Placental pericyte (primary cell): ENCODE results near the gene ECT2L. TPM values are rescaled to one million over a fixed set of nuclear protein-coding genes. Genes with fewer than 3 reads are reported as not detected.

Source experiments
- total RNA-seq: library from RNA; depleted of rRNA; stranded (reverse); fragments of >200 nt; gene quantifications from 2 replicates; pipeline ENCODE4 v1.2.3, GENCODE V29; 2012

The ECT2L gene, protein sequence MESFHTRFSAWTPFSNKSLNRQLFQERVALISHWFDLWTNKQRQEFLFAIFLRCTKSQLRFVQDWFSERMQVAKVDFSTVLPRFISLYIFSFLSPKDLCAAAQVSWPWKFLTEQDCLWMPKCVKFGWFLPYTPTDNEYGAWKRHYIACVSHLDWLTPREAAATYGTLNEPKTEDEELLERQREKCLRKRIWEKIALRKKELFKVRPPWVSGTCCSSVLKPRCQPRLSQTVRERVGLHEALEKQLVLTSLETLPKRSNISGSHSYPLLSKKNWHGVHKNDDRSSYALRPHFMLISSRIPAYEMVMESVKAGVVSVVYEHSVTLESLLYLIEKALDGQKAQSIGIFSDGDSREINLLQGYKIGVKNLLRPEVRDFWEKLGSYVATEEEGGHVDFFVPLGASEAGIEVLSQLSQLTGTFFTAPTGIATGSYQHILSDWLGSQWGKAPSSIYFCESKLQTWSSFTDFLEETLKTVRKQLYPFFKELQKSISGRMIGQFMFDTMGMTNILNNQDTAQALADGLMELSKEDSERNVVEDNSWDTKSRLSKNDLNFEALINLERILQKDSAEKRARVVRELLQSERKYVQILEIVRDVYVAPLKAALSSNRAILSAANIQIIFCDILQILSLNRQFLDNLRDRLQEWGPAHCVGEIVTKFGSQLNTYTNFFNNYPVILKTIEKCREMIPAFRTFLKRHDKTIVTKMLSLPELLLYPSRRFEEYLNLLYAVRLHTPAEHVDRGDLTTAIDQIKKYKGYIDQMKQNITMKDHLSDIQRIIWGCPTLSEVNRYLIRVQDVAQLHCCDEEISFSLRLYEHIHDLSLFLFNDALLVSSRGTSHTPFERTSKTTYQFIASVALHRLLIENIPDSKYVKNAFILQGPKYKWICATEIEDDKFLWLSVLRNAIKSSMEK
- not detected in 2 replicates for total RNA-seq

GRCh38 chr6:138795809-138796603, at the start of gene ECT2L:
ECT2L (plus strand) TSS chr6:138796087; CDS start chr6:138813275, 17,188 bp downstream.

DNA sequence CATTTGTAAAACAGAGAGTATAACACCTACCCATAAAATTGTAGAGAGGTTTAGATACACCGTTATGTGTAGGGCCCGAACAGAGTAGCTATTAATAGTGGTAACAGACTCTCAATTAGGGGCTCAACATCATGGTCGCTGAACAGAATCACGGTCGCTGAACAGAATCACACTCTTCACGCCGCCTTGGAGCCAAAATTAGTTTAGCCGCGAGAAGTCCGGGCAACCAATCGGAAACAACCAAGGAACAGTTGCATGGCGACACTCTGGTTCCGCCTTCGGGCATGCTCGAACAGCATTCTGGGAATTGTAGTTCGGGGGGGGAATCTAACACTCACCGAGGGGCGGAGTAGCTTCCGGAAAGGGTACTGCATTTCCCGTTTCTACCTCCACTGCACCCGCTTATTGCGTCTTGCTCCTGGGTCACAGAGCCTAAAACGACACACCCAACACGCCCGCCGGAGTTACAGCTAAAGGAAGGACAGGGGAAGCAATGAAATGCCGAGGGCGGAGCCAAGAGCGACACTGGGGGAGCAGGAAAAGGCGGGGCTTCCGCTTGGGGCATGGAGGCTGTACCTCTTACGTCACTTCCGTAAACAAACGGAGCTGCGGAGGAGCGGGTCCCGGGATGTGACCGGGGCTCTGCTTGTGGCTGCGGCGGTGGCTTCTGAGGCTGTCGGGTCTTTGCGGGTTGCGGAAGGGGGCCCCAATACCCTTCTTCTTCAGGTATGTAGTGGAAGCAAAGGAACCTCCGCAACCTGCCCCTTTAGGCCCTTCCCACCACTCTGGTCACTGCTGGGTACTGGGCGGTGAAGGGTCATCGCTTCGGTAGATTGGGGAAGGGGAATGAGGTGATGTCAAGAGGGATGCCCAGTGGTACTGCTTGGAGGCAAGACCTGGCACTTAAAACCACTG, 22.5 kb upstream of the ECT2L start, which contains the start of gene CCDC28A:
Gene CCDC28A (plus strand): TSS at position 593 of the 915 bp plus-strand sequence. CDS start 2,352 bp downstream, outside the sequence.

Other genes starting within 250 kb of the ECT2L start
- 8.0 and 16.2 TPM in 2 replicates for gene CCDC28A, start 22.3 kb upstream of the ECT2L start, total RNA-seq
- gene REPS1, start 192.2 kb downstream of the ECT2L start, total RNA-seq, result 27.4 and 35.9 TPM in 2 replicates
- 19.7 and 31.6 TPM in 2 replicates for gene ABRACL, start 232.7 kb downstream of the ECT2L start, total RNA-seq